Neural progenitor cell (in vitro differentiated cells): ENCODE data around the gene PARVA.

ENCODE experiments used
- CTCF ChIP-seq: fragments of 200-600 bp; sonication (generic); IDR thresholded peaks from 2 replicates; pipeline ENCODE4 v1.5.1; 2017; ENCODE audit warnings: antibody characterized with exemption, mild to moderate bottlenecking
- EZH2 ChIP-seq: fragments of 200-600 bp; sonication (generic); IDR thresholded peaks from 2 replicates; pipeline ENCODE4 v1.6.1; 2017; ENCODE audit warnings: antibody characterized with exemption, mild to moderate bottlenecking, moderate library complexity

- TF ChIP-seq EZH2 (no peak), CTCF (no peak)
These were observed 96.0 kb downstream of the PARVA start for GRCh38 chr11:12473381-12473780.
